Rectal smooth muscle tissue (tissue), 1 donor: ENCODE results near the gene SELENOO.

ENCODE experiments used
- H3K27ac ChIP-seq: one replicate; pipeline ENCODE4 v1.7.0; 2013; ENCODE audit warnings: low read depth, low read length, inconsistent platforms
- H3K27me3 ChIP-seq: one replicate; pipeline ENCODE4 v1.7.0; 2013; ENCODE audit warnings: low read length; ENCODE audit not compliant: control insufficient read depth, insufficient read depth
- H3K36me3 ChIP-seq: one replicate; pipeline ENCODE4 v1.7.0; 2013; ENCODE audit warnings: low read length; ENCODE audit not compliant: control insufficient read depth, insufficient read depth
- H3K4me1 ChIP-seq: one replicate; pipeline ENCODE4 v1.7.0; 2013; ENCODE audit warnings: low read length; ENCODE audit not compliant: control insufficient read depth, insufficient read depth
- H3K4me3 ChIP-seq: one replicate; pipeline ENCODE4 v1.7.0; 2013; ENCODE audit warnings: low read length
- H3K9ac ChIP-seq: one replicate; pipeline ENCODE4 v1.7.0; 2013; ENCODE audit warnings: low read length

The SELENOO gene

GRCh38 chr22:50211147-50211546 is 10.3 kb downstream of the SELENOO start:
- Histone ChIP-seq H3K36me3 (peaks cover 21% of the 10 kb centered on the region), H3K9ac (no peak overlapping the region)

DNA sequence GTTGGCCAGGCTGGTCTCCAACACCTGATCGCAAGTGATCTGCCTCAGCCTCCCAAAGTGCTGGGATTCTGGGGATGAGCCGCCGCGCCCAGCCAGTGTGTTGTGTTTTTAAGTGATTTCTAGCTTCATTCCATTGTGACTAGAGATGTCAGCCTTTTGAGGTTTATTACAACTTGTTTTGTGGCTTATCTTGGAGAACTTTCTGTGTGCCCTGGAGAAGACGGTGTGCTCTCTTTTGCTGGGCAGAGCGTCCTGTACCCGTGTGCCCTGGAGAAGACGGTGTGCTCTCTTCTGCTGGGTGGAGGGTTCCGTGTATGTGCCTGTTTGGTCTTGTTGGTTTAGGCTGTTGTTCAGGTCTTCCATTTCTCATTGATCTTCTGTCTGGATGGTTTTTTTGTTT is 12.5 kb downstream of the SELENOO start:
- Histone ChIP-seq H3K27me3 (no peaks in the 10 kb centered on the region), H3K36me3 (peaks cover 27% of the 10 kb centered on the region), H3K4me3 (no peak overlapping the region), H3K9ac (no peak overlapping the region), H3K27ac (no peak overlapping the region), H3K4me1 (no peaks in the 10 kb centered on the region)

More at GRCh38 chr22:50211147-50211546, 10.3 kb downstream of the SELENOO start:
- Histone ChIP-seq H3K4me1 (no peaks in the 10 kb centered on the region), H3K27me3 (no peaks in the 10 kb centered on the region), H3K4me3 (no peak overlapping the region), H3K27ac (no peak overlapping the region)

DNA sequence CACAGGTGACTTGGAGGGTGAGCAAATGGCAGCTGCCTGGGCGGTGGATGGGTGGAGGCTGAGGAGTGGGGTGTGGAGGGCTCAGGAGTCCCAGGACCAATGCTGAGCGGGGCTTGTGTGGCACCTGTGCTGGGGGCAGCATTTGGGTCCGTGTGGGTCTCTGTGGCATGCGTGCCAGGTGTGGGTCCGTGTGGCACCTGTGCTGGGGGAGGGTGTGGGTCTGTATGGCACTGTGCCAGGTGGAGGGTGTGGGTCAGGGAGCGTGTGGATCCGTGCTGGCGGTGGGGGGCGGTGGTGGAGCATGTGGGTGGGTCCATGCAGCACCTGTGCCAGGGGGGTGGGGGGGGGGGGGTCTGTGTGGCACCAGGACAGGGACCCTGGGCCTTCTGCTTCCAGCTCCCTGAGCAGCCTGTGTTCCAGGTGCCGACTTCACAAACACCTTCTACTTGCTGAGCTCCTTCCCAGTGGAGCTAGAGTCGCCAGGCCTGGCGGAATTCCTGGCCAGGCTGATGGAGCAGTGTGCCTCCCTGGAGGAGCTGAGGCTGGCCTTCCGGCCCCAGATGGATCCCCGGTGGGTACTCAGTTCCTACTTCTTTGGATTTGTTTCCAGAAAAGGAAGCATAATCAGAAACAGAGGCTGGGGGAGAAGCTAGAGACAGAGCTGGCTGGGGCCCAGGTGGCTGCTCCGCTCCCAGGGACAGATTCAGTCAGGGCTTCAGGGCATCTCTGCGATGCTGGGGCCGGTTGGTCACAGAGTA is 14.7 kb downstream of the SELENOO start:
- H3K36me3 ChIP-seq = peaks cover 37% of the 10 kb centered on the region

GRCh38 chr22:50216055-50216683 is 15.4 kb downstream of the SELENOO start:
- Histone ChIP-seq H3K36me3 (peaks cover 41% of the 10 kb centered on the region), H3K27me3 (no peaks in the 10 kb centered on the region), H3K27ac (no peak overlapping the region), H3K9ac (no peak overlapping the region), H3K4me3 (no peak overlapping the region), H3K4me1 (peaks cover 5% of the 10 kb centered on the region)

More for the DNA sequence above, 14.7 kb downstream of the SELENOO start:
- no peaks in the 10 kb centered on the region for H3K27me3 ChIP-seq
- H3K4me1 ChIP-seq = peaks cover 5% of the 10 kb centered on the region
- H3K27ac ChIP-seq = no peak overlapping the region
- H3K9ac ChIP-seq = no peak overlapping the region
- no peak overlapping the region for H3K4me3 ChIP-seq

DNA sequence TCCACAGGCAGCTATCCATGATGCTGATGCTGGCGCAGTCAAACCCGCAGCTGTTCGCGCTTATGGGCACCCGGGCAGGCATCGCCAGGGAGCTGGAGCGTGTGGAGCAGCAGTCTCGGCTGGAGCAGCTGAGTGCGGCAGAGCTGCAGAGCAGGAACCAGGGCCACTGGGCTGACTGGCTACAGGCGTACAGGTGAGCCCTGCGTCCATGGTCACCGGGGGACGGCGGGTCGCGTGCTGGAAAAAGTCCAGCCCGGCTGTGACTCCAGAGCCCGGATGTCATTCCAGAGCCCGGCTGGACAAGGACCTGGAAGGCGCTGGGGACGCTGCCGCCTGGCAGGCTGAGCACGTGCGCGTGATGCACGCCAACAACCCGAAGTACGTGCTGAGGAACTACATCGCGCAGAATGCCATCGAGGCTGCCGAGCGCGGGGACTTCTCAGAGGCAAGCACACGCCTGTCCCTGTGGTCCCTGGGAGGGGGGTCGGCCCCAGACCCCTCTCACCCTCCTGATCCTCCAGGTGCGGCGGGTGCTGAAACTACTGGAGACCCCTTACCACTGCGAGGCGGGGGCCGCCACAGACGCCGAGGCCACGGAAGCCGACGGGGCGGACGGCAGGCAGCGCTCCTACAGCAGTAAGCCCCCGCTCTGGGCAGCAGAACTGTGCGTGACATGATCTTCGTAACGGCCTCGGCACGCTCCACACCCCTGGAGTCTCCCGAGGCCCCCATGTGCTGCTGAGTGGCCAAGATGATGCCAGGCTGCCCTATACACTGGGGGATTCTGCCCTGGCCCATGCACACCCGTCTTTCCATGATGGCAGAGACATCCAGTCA is 16.1 kb downstream of the SELENOO start:
- H3K4me1 ChIP-seq = peaks cover 5% of the 10 kb centered on the region
- no peaks in the 10 kb centered on the region for H3K27me3 ChIP-seq
- H3K4me3 ChIP-seq = no peak overlapping the region
- H3K9ac ChIP-seq = no peak overlapping the region
- H3K36me3 ChIP-seq = peaks cover 44% of the 10 kb centered on the region
- no peak overlapping the region for H3K27ac ChIP-seq

DNA sequence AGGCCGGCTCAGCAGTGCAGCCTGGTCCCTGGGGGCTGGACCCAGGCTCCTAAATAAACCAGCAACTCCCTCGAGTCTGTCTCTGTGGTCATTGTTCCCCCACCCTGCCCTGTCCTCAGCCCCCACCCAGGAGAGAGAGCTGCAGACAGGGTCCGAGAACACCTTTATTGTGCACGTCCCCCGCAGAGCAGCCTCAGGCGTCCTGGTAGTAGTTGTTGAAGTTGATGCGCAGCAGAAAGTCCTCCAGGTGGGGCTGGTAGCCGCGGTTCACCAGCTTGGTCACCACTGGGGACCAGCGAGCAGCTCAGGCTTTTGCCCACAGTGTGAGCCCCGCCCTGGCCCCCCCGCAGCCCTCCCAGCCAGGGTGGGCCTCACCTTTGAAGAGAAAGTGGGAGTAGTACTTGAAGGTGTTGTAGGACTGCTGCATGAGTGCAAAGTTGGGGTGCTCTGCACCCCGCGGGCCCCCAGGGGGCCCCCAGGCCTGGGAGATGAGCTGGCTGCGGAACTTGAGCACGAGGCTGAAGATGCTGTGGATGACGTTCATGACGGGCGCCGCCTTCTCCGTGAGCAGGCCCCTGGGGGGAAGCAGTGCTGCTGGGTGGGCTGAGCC is 16.8 kb downstream of the SELENOO start:
- Histone ChIP-seq H3K4me3 (no peak overlapping the region), H3K4me1 (peaks cover 5% of the 10 kb centered on the region), H3K9ac (no peak overlapping the region), H3K27me3 (no peaks in the 10 kb centered on the region), H3K36me3 (peaks cover 50% of the 10 kb centered on the region), H3K27ac (no peak overlapping the region)

GRCh38 chr22:50218153-50218995 is 17.6 kb downstream of the SELENOO start:
- Histone ChIP-seq H3K36me3 (peaks cover 50% of the 10 kb centered on the region), H3K4me3 (no peak overlapping the region), H3K27me3 (no peaks in the 10 kb centered on the region), H3K4me1 (peaks cover 5% of the 10 kb centered on the region), H3K9ac (no peak overlapping the region), H3K27ac (no peak overlapping the region)

DNA sequence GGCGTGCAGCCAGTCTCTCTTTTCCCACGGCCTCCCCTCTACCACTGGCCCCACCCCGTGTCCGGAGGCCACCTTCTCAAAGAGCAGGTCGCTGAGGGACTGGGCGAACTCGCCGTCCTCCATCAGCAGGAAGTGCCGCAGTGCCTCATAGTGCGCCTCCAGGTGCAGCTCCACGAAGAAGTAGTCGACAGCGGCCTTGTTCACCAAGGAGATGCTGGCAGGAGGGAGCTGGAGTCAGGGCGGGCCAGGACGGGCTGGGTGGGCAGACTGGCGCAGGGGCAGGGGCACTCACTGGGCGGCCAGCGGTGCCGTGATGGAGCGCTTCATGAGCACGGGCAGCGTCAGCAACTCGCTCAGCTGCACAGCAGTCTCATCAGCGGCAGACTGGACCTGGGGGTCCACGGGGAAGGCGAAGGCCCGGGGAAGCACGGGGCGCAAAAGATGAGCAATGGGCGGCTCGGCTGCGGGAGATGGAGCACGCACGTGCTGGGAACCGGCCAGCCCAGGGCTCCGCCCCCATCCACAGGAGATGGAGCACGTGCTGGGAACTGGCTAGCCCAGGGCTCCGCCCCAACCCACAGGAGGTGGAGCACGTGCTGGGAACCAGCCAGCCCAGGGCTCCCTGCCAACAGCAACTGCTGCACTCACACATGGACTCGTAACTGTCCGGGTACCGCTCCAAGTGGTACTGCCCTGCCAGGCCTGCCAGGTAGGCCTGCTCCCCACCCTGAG is 18.4 kb downstream of the SELENOO start:
- Histone ChIP-seq H3K4me3 (no peak overlapping the region), H3K36me3 (peaks cover 53% of the 10 kb centered on the region), H3K27ac (no peak overlapping the region), H3K4me1 (peaks cover 5% of the 10 kb centered on the region), H3K9ac (no peak overlapping the region), H3K27me3 (no peaks in the 10 kb centered on the region)

- Histone ChIP-seq H3K27ac (no peak overlapping the region), H3K4me3 (no peak overlapping the region), H3K36me3 (peaks cover 51% of the 10 kb centered on the region), H3K4me1 (peaks cover 5% of the 10 kb centered on the region), H3K9ac (no peak overlapping the region), H3K27me3 (no peaks in the 10 kb centered on the region)
Observed at GRCh38 chr22:50219800-50220602, 19.2 kb downstream of the SELENOO start.

DNA sequence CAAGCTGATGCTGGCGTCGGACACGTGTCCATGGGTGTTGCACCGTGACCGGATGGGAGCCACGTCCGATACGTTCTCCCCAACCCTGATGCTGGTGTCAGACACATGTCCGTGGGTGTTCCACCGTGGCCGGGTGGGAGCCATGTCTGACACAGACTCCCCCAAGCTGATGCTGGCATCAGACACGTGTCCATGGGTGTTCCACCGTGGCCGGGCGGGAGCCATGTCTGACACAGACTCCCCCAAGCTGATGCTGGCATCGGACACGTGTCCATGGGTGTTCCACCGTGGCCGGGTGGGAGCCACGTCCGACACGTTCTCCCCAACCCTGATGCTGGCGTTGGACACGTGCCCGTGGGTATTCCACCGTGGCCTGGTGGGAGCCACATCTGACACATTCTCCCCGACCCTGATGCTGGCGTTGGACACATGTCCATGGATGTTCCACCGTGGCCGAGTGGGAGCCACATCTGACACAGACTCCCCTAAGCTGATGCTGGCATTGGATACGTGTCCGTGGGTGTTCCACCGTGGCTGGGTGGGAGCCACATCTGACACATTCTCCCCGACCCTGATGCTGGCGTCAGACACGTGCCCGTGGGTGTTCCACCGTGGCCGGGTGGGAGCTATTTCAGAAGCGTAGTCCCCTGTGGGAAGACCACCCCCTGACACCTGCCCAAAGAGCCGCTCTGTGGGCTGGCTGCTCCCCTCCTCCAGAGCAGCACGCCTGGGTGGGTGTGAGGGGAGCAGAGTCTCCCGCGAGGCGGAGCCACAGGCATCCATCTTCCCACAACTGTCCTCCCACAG is 20.0 kb downstream of the SELENOO start:
- Histone ChIP-seq H3K27ac (no peak overlapping the region), H3K36me3 (peaks cover 45% of the 10 kb centered on the region), H3K4me3 (no peak overlapping the region), H3K4me1 (peaks cover 5% of the 10 kb centered on the region), H3K27me3 (no peaks in the 10 kb centered on the region), H3K9ac (no peak overlapping the region)
